ENCODE results near the gene MRPS18B.

The MRPS18B gene

GRCh38 chr6:30610065-30610464, 7.6 kb upstream of the MRPS18B start:
- DNase-seq, result peak; percentile 28

DNA sequence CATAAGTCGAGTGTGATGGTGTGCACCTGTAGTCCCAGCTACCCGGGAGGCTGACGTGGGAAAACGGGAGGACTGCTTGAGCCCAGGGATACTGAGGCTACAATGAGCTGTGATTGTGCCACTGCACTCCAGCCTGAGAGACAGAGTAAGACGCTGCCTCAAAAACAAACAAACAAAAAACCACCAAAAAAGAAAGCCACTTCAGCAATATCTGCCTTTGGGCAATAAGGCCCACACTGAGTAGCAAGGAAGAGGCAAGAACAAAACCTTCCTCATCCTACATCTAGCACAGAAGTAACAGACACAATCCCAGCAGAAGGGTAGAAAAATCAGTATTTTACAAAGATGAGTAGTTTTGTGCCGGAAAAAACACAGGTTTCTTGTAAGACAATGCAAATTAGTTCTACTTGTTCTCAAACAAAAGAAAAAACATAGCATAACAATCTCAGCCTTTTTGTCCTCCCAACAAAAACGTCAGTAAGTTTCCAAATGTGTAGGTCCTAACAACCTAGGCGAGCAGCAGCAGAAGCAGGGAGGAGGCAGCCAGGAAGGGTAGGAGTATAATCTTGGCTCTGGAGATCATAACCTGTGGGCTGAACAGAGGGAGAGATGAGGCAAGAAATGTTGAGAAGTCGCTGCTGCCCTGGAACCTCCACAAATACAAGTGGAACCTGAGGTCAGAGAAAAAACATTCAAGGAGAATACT, 6.3 kb upstream of the MRPS18B start:
- no peak for DNase-seq

DNA sequence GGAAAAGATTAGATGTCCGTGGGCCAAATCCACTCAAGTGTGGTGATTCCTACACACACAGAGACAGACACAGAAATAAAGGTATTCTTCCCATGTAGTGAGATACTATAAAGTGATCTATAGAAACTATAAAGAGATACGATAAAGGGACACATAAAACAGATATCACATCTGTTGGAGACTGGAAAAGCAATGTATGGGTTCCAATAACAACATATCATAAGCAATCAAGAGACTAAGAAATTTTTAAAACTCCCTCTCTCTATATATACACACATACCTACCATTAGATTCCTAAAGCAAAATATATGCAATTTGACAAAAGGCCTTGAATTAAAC, 5.8 kb upstream of the MRPS18B start:
- no peak for DNase-seq

DNA sequence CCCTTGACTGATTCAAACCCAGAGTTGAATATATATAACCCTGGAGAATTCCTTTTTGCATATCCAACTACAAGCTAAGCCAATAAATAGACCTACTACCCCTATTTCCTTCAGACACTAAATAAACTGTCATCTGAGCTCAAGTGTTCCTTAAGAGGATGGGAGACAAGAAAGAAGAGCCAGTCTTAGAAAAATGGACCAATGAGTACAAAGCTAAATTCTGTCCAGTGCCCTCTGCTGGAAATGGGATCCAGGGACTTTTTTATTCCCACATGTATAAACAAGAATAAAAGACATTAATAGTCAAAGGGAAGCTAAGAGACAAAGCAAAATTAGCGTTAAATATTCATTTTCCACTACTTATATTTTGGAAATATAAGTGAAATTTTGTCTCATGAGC, 5.4 kb upstream of the MRPS18B start:
- peak; percentile 65 for DNase-seq

- DNase-seq, result no peak
Observed at GRCh38 chr6:30612687-30613248, 4.9 kb upstream of the MRPS18B start.

GRCh38 chr6:30613251-30614043, 4.2 kb upstream of the MRPS18B start:
- peak; percentile 38 for DNase-seq

DNA sequence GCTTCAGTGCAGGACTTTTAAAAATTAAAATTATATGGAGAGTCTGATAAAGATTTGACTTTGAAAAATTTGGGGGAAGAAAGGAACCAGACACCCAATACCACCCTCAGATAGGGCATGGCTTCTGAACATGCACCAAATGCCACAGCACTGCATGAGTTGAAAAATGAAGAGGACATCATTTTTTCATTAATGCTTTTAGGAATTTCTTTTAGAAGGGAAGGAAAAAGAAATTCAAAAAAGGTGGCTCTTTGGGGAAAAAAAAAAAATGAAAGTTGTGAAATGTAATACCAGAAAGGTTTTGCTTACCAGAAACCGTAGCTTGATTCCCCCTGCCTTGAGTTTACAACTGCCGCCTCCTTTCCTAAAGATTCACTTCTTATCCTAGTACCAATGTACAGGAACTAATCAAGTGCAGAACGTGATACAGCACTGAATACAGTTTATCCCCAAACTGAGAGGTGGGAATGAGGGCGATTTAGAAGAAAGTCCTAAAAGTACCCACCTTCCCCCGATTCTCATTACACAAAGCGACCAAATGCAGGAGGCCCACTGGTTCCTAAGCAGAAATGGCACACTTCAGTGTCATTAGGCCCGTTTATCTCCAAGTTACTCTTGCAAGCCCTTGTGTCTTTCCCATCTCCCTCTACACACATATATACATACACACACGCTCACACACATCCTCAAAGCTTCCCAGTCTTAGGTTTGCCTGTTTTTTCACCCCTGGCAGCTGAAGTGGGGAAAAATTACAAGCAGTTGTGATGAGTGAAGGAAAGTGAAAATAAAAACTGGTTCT, 3.4 kb upstream of the MRPS18B start:
- DNase-seq, result peak; percentile 52

- DNase-seq, result peak; percentile 99
Observed at GRCh38 chr6:30614843-30615218, 2.8 kb upstream of the MRPS18B start.

GRCh38 chr6:30615219-30615957, 2.3 kb upstream of the MRPS18B start:
- peak; percentile 91 for DNase-seq

DNA sequence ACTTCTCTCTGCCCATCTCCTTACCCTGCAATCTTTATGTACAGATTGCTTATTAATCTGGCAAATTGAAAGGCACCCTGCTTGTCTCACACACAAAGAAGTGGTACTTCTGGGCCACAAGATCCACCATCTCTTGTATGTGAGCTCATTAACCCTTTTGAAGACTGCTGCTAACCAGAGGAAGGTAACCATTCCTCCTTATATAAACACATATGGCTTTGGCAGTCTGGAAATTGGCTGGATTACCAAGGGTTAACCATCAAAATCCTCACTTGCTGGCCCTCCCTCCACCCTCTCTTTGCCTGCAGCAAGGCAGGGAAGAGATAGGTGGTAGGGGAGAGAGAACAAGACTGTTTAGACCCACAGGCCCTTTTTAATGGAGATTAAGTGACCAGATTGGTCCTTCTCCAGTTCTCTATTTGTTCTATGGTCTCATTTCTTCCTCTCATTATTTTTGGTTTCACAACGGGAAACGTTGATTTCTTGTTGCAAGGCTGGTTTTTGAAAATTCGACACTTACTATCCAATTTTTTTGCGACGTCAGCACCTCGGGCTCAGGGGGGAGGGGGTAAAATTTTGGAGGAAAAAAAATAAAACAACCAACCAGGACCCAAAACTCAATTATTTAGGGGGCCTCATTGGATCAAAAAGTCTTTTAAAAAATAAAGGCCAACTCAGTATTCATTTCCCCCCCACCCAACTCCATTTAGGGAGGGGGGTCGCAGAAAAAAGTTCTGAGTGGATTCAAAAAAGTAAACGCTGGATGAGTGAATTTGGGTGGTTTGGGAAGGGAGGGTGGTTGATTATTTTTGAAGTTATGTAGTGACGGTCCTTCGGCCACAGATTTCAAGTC, 1.5 kb upstream of the MRPS18B start:
- peak; percentile 74 for DNase-seq

GRCh38 chr6:30616811-30617564, 652 bp upstream of the MRPS18B start, which contains the start of gene PPP1R10:
Gene PPP1R10 (minus strand): TSS chr6:30617243. CDS start chr6:30609944, 7,299 bp downstream.
- peak; percentile 100 for DNase-seq

DNA sequence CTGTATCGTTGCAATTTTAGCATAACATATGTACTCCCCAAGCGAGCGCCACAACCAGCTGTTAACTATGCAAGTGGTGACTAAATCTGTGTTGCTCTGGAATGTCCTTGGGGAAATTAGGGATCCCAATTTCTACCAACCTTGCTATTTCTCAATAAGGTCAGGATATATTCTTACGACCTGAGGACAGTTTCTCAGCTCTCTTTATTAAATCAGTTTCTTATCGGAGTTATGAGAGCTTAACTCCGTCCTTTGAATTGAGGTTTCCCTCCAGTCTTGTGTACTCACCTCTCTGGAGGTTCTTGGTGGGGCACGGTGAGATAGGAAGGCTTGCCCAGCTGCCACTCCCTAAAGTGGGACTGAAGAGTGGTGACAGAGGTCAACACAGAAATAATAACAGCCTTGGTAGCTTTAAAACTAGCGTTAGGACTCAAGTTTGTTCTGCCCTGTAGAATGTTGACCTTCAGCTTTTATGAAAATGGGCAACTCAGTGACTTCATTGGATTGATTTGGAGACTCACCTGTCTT, 694 bp downstream of the MRPS18B start:
- DNase-seq, result peak; percentile 50

GRCh38 chr6:30619561-30619960, 1.9 kb downstream of the MRPS18B start:
- no peak for DNase-seq

DNA sequence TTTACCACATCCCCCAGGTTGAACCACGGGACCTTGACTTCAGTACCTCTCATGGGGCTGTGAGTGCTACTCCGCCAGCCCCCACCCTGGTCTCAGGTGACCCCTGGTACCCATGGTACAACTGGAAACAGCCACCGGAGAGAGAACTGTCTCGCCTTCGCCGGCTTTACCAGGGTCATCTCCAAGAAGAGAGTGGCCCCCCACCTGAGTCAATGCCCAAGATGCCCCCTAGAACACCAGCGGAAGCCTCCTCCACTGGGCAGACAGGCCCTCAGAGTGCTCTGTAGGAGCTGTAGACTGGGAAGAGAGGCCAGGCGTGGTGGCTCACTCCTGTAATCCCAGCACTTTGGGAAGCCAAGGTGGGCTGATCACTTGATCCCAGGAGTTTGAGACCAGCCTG, 7.9 kb downstream of the MRPS18B start:
- DNase-seq, result no peak

GRCh38 chr6:30626484-30627366, 9.1 kb downstream of the MRPS18B start, which contains the start of gene ATAT1:
Gene ATAT1 (plus strand): TSS chr6:30626874.
- DNase-seq, result peak; percentile 88

DNA sequence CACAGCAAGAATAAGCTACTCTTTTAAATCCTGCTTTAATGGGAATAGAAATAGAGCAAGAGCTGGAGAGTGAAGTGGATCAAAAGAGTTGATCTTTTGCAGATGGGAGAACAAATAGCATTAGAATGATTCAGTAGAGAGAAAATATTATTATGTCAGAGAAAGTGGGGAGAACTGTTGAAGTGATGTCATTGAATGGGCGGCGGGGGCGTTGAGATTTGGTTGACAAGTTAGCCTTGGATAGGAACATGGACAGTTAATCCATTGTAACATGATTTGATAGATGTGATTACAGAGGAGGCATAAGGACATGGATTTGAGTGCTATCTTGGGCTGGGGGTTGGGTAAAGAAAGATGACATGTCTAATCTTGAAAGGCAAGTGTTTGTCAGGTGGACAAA, 18.2 kb downstream of the MRPS18B start:
- no peak for DNase-seq

DNA sequence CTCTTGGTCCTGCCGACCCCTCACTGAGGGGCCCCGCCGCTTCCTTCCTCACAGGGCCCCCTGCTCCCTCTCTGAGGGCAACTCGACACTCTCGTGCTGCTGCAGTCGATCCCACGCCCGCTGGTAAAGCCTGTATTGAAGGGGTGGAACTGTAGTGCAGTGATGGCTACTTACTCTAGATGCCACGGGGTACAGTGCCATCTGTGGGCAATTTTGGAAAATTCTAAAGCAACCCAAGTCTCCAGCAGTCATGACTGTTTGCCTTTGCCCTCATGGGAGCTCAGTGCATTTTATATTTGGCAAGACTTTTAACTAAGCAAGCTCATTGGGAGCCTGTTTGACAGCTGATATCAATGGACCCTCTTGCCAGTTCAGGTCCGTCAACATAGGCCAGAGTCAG, 22.8 kb downstream of the MRPS18B start:
- peak; percentile 46 for DNase-seq

- no peak for DNase-seq
Observed at GRCh38 chr6:30641048-30641447, 23.4 kb downstream of the MRPS18B start.

- DNase-seq, result no peak
Observed at GRCh38 chr6:30643656-30644055, 26.0 kb downstream of the MRPS18B start.

Data from hematopoietic multipotent progenitor cell treated with erythropoietin and hydrocortisone succinate and interleukin-3 and kit ligand, for 8 days (in vitro differentiated cells).